ENCODE results near the gene RAB11FIP5.
"Not testable (repeated sequence)": the region's sequence is repeated elsewhere in the genome, so short reads cannot be mapped to it uniquely, and the experiment has no call there.

The RAB11FIP5 gene

DNA sequence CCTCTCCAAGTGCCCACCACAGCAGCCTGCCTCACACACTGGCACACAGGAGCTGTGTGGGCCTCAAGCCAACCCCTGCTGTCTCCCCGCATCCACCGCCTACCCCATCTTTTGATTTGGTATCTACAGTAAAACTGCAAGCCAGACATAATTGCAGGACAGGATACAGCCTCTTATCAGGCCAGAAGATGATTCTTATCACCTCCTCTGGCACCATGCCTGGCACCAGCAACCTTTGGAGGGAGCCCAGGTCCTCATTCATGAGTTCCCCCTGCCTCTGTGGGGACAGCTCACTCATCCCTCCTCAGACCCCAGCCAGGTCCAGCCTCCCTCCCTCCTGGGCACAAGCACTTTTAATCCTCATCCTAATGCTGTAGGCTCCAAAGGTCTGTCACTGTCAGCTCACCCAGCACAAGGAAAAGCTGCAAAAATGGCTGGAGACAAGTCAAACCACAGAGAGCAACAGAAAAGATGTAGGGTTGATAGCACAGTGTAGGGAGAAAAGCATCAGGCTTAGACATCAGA lies 9.7 kb downstream of the RAB11FIP5 start:
- H3K4me3 ChIP-seq (ENCODE audit: low read depth, low read length), result no peak overlapping the region
- TF ChIP-seq, protein P1, sequence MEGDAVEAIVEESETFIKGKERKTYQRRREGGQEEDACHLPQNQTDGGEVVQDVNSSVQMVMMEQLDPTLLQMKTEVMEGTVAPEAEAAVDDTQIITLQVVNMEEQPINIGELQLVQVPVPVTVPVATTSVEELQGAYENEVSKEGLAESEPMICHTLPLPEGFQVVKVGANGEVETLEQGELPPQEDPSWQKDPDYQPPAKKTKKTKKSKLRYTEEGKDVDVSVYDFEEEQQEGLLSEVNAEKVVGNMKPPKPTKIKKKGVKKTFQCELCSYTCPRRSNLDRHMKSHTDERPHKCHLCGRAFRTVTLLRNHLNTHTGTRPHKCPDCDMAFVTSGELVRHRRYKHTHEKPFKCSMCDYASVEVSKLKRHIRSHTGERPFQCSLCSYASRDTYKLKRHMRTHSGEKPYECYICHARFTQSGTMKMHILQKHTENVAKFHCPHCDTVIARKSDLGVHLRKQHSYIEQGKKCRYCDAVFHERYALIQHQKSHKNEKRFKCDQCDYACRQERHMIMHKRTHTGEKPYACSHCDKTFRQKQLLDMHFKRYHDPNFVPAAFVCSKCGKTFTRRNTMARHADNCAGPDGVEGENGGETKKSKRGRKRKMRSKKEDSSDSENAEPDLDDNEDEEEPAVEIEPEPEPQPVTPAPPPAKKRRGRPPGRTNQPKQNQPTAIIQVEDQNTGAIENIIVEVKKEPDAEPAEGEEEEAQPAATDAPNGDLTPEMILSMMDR (conservative IDR thresholded peaks at IDR 0.05; ENCODE audit: low read depth, low read length), result no peak

DNA sequence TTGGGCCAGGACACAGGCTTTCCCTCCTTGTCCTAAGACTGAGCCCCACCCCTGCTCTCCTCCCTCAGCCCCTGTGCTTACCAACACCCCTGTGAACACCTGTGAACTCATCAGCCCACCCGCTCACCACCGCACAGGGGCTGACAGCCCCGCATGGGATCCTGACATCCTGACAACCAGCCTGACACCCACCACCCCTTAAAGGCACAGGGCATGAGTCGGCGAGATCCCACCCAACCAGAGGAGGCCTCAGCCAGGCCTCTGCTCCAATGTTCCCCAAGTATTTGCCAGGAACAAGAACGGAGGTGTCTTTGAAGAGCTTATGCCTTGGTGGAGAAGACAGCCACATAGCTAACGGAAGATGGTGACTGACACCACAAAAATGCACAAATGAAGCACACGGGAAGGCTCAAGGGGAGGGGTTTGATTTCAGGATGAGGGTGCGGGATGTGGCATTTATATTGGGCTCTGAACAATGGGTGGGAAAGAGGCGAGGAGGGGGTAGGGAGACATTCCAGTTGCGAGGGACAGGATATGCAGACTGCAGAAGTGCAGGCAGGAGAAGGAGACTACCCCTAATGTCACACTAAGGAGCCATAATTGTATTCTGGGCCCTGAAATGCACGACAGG lies 11.0 kb downstream of the RAB11FIP5 start:
- TF ChIP-seq, protein P1 (conservative IDR thresholded peaks at IDR 0.05; ENCODE audit: low read depth, low read length), result no peak
- no peak overlapping the region for H3K4me3 ChIP-seq (ENCODE audit: low read depth, low read length)
- DNase-seq (ENCODE audit: low read depth), result no peak

More for the DNA sequence above, 9.7 kb downstream of the RAB11FIP5 start:
- no peak for DNase-seq (ENCODE audit: low read depth)

DNA sequence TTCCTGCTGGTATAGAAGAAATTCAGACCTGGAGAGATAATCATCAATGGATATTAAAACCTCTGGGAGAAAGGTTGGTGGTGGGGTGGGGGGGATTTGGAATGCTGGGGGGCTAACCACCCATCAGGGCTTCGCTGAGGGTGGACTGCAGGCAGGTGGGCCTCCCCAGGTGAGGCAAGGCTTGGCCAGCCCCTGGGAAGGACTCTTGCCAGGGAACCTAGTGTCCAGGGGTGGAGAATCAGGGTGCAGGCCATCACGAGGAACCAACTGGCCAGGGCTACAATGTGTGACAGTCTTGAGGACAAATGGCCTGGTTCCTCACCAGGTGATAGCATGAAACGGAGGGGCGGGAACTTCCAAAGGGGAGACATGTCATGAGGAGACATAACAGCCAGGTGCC lies 11.8 kb downstream of the RAB11FIP5 start:
- no peak overlapping the region for H3K4me3 ChIP-seq (ENCODE audit: low read depth, low read length)
- no peak for DNase-seq (ENCODE audit: low read depth)
- TF ChIP-seq, protein P1 (conservative IDR thresholded peaks at IDR 0.05; ENCODE audit: low read depth, low read length), result no peak

DNA sequence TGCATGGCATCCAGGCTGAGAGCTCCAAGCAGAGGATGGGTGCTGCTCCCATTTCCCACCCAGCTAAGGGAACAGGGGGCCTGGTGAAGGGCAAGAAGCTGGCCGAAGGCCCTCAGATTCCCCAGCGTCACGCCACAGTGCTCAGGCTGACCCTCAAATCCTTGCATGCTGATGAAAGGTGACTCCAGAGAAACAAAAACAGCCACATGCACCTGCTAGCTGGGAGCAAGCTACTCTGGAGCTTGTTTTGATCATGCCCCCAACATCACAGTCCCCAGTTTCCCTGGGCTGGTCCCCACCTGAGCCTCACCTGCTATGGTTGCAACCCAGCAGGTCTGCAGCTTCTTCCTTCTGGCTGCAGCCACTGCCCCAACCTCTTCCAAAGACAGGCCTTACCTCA lies 13.3 kb downstream of the RAB11FIP5 start:
- TF ChIP-seq, protein P1 (conservative IDR thresholded peaks at IDR 0.05; ENCODE audit: low read depth, low read length), result no peak
- no peak overlapping the region for H3K4me3 ChIP-seq (ENCODE audit: low read depth, low read length)
- no peak for DNase-seq (ENCODE audit: low read depth)

DNA sequence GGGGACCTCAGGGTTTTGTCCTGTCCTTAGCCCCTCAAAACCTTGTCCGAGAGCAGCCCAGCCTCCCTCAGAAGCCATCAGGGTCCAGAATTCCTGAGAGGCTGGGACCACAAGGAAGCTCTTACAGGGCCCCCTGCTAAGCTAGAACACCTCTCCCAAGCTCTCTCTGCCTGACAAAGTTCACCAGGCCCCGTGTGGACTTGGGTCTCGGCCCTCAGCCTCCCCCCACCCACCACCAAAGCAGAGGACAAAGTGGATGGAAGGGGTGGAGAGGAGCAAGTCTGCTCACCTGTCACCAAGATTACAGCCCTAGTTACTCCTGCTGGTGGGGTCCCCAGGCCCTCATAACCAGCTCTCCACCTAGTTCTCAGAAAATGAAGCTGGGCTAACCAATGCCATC lies 16.8 kb downstream of the RAB11FIP5 start:
- H3K4me3 ChIP-seq (ENCODE audit: low read depth, low read length), result no peak overlapping the region
- TF ChIP-seq, protein P1 (conservative IDR thresholded peaks at IDR 0.05; ENCODE audit: low read depth, low read length), result no peak
- DNase-seq (ENCODE audit: low read depth), result no peak

DNA sequence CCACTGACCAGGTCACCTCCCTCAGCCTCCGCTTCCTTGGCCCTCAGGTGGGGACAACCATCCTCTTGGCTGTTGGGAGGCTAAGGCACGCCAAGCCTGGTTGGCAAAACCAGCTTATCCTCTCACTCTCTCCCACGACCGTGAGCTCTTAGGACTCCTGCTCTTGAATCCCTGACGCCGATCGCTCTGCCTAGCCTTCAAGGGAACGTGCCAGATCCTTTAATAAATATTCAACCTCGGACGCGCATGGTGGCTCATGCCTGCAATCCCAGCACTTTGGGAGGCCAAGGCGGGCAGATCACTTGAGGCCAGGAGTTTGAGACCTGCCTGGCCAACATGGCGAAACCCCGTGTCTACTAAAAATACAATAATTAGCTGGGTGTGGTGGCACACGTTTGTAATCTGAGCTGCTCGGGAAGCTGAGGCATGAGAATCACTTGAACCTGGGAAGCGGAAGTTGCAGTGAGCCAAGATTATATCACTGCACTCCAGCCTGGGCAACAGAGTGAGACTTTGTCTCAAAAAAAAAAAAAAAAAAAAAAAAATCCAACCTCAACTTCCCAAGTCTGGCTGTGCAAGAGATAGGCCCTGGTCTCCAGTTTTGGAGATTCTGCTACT lies 19.0 kb downstream of the RAB11FIP5 start:
- H3K4me3 ChIP-seq (ENCODE audit: low read depth, low read length); DNase-seq (ENCODE audit: low read depth): not testable (repeated sequence)

DNA sequence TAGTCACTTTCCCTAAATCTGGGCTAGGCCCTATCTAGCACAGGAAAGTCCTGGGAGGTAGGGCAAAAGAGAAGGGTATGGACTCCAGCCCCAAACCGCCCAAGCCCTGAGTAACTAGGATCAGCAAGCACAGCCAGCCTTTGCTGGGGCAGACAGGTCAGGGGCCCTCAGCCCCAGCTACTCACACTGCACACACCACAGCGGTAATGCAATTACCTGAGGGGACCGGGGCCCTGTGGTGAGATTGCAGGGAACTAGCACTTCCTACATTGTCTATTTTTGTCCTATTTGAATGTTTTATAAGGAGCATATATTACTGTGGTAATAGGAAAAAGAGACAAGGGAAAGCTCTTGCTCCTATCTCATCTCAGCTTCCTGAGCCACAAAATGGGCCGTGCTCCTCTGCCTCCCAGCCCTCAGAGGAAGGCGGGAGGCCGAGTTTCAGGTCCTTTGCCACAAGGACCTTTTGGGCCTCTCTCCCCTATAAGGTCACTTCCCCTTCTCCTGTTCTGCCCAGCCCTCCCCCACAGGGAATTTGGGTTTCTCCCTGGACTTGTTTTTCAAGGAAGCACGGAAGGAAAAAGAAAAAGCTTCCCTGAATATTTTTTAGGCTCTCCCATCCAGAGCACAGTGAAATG lies 20.5 kb downstream of the RAB11FIP5 start:
- no peak for DNase-seq (ENCODE audit: low read depth)
- H3K4me3 ChIP-seq (ENCODE audit: low read depth, low read length), result no peak overlapping the region
- TF ChIP-seq, protein P1 (conservative IDR thresholded peaks at IDR 0.05; ENCODE audit: low read depth, low read length), result no peak

Data from choroid plexus epithelial cell (primary cell).